Stimulated activated CD8-positive, alpha-beta memory T cell treated with anti-CD3 and anti-CD28 coated beads, Interleukin-15, amount 100 ng/mL, for 1 hour (primary cell): Measurements from ENCODE around the gene GMPPB.
"Not testable (repeated sequence)": the region's sequence is repeated elsewhere in the genome, so short reads cannot be mapped to it uniquely, and the experiment has no call there.

Experiments
- DNase-seq: peaks from one replicate; pipeline ENCODE4 v3.0.0-alpha.2; 2020; ENCODE audit warnings: low read depth

The GMPPB gene

DNA sequence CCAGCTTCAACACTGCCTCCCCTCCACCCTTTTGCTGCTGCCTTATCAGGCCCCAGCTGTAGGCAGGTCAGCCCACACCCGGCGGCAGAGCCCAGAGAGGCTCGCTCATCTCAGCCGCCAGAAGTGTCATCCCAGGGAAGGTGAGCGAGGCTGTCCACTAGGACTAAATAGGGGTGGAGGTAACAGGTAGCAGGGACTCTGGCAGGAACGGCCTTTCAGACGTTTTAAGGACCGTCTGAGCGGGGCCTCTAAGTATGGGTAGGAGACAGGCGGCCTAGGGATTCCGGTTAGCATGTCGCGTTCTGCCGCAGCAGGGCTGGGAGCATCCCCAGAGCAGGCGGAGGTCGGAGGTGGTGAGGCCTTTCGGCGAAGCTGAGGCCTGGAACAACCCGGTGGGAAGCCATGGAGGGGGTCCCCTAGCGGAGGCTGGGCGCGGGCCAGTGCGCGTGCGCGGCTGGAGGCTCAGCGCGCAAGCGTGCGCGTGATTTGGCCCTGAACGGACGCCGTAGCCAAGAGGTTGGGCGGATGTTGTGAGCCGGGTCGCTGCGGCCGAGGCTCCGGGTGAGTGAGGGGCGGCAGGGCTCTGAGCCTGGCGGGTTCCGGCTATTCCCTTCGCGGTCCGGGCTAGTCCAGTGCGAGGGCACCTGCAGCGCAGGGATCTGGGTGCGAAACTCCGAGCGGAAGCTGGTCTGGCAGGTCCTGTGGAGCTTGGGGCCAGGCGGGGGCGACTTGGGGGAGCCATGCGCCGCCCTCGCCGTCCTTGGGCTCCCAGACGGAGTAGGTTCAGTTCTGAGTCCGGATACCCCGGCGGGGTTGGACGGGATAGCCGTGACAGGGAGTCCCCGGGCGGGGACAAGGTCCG lies 34.5 kb downstream of the GMPPB start, which contains the start of the genes MST1 and RNF123:
TSS of gene MST1 (minus strand) at position 429 of the 862 bp plus-strand sequence. CDS start 783 bp downstream, outside the sequence.
TSS of gene RNF123 (plus strand) at position 512 of the 862 bp plus-strand sequence. CDS start 1,609 bp downstream, outside the sequence.
- peak; percentile 83 for DNase-seq

DNA sequence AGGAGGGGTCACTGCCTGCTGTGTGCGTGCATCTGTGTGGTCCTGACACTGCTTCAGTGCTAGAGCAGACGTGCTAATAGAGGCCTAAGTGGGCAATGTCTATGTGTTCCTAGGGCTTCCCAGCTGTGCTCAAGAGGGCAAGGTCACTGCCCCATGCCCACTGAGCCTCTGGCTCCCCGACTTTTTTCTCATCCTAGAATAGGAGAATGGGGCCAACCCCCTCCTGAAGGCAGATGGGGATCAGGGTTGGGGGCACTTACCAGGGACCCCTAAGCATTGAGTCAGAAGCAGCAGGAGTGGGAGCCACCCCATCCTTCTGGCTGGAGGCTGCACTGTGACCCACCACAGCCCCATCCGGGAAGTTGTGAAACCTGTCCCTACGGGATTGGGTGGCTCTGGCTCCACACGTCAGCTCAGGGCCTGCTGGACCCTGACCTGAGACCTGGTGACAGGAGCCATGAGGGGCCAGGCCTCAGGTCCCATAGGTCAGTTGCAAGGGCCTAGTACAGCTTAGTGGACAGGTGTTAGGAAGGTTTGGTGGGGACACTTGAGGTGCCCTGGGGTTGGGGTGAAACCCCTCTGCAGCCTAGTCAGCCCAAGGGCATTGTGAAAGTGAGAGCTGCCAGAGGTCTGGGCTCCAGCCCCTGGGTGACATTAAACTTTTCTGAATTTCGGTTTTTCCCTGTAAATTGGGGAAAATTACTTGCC lies 35.3 kb downstream of the GMPPB start:
- not testable (repeated sequence) for DNase-seq

DNA sequence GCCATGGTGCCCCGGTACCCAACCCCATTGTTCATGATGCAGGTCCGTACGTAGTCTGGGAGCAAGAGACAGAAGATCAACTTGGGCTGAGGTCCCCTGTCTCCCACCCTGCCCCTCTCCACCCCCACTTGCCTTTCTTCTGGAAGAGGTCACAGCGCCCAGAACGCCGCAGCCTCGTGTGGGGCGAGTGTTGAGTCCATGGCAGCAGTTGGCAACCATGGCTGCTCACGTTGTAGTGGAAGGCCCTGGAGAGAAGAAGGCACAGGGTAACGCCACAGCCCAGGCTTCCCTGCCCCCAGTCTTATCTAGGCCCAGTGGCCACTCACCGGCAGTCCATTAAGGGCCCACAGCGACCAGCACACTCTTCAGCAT lies 36.3 kb downstream of the GMPPB start:
- DNase-seq, result not testable (repeated sequence)

DNA sequence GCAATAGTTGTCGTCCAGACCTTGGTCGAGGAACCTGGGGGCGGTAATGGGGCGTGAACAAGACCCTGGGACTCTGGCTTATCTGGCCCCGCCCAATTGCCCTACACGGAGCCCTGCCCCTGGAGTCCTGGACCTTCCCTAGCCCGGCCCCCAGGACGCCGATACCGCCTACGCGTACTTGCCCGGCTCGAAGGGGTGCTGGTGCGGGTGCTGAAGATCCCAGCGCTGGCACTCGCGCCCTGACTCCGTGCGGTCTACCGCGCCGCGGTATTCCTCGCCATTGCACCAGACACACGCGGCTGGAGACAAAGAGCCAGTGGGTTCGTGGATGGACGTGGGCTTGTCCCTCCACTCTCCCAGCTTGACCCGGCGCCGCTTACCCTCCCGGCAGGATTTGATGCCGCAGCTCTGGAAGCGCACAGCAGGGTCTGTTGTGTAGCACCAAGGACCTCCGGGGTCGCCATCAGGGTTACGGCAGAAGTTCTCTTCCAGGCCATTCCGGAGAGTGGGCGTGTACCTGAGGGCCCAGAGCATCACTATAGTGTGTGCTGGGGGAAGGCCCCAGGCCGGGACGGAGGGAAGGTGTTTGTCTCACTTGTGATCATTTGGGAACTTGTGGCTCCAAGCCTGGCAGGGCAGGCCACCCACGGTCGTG lies 36.9 kb downstream of the GMPPB start:
- not testable (repeated sequence) for DNase-seq

DNA sequence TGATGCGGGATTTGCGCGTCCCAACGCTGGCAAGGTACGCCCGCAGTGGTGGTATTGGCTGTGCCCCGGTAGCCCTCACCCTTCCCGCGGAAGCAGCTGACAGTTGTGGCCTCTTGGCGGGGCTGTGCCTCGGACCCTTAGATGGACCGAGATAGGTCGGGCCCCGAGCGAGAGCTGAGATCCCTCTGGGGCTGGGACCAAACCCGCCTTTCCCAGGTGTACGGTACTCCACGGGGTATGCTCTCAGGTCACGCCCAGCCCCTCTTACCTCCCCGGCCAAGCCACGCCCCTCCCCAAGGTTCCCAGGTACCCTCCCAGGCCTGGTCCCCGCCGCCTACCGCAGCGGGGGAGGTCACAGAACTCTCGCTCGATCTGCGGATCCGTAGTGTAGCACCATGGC lies 37.4 kb downstream of the GMPPB start:
- DNase-seq, result not testable (repeated sequence)

DNA sequence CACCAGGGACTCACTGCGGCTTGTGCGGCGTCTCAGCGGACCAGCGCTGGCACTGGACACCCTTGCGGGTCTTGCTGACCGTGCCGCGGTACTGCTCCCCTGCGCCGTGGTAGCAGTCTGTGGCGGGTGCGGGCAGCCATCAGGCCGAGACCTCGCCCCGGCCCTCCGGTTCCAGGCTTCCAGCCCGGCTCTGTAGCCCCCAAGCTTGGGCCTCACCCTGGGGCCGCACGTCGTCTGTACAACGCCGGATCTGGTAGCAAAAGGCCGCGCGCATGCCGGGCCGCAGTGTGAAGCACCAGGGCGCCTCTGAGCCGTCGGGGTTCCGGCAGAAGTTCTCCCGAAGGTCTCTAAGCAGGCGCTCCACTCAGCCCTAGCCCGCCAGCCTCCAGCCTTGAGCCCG lies 37.9 kb downstream of the GMPPB start:
- not testable (repeated sequence) for DNase-seq

DNA sequence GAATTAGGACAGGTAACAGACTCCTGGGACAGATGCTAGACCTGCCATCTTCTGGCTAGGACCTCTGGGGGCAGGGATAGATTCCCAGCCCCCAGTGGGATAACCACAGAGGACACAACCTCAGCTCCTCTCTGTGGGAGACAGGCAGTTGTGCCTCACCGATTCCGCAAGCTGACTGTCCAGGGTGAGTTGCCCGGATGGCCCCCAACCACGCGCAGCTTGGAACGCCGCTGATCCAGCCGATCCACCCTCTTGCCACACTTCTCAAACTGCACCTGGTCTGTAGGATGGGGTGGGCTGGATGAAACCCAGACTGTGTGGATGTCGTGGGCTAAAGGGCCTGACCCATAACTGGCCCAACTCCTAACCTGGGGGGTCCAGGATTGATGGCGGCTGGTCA lies 38.6 kb downstream of the GMPPB start:
- not testable (repeated sequence) for DNase-seq

DNA sequence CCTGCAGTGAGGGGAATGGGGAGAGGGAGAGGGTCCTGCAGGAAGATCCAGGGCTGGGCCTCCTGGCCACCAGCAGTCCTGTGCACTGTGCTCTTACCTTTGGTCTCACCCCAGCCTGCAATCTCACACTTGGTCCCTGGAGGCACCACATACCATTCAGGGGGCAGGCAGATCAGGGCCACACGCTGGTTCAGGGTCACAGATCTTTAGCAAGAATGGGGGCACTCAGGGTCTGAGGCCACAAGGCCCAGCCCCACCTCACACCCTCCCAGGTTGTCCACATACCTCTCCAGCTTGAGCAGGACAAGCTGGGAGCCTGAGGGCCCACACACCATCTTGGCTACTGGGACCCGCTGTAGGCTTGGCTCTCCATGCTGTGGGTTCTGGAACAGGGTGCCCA lies 39.3 kb downstream of the GMPPB start:
- not testable (repeated sequence) for DNase-seq

DNA sequence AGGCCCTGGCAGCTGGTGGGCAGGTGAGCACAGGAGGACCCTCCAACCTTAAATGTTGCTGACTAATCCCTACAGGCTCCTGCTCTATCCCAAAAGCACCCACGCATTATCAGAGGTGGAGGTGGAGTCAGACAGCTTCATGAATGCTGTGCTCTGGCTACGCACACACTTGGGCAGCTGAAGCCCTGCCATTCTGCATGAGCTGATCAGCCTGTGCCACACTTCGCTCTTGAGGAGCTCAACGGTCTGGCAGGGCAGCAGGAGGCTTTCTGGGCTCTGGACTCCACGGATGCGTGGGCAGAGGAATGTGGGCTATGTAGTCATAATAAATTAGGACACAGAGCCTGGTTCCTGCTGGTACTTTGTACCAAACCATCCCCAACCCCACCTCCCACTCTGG lies 40.6 kb downstream of the GMPPB start:
- DNase-seq, result no peak

DNA sequence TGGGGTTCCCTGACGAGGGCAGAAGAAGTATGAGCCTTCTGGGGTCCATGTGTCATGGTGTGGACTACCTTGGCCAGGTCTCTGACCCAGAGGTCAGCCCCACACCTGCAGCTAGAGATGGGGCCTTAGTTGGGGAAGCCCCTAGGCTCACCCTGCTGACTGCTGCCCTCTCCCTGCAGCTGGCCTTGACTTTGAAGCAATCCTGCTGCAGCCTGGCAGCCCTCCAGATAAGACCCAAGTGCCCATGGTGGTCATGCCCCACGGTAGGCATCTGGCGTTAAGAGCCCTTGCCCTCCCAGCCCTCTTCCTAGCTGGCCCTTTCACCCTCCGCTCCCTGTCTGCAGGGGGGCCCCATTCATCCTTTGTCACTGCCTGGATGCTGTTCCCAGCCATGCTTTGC lies 42.2 kb downstream of the GMPPB start:
- no peak for DNase-seq

DNA sequence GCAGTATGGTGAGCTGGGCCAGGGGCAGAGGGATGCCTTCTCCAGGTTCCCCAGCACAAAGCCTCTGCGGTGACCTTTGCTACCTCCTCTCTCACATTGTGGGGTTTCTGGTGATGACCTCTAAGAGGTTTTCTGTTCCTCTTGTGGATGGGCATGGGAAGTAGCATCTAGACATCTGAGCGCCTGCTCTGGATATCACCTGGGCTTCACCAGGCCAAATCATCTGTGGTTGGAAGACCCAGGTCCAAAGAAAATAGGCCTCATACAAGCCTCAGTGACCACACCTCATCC lies 42.6 kb downstream of the GMPPB start:
- no peak for DNase-seq

DNA sequence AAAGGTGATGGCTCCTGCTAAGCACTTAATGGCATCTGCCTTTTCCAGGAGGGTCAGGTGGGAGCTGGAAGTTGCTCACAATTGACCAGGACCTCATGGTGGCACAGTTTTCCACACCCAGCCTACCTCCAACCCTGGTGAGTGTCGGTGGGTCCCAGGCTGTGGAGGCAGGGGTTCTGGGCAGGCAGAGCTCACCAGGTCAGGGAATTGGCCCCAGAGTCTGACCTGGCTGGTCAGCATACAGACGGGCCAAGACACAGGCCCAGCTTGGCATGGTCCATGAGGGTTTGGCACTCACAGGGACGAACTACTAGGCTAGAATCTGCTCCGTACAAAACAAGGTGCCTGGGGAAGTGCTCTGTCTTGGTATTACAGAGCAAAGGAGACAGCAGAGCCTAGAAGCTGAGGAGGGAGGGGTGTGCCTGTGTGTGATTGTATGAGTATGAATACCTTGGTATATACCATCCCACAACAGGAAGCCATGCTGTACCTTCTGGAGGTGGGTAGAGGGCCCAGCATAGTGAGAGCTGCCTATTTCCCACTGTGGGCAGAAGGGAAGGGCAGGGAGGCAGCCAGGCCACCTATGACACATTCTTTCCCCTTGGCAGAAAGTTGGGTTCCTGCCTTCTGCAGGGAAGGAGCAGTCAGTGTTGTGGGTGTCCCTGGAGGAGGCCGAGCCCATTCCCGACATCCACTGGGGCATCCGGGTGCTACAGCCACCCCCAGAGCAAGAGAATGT lies 43.1 kb downstream of the GMPPB start:
- DNase-seq, result no peak

DNA sequence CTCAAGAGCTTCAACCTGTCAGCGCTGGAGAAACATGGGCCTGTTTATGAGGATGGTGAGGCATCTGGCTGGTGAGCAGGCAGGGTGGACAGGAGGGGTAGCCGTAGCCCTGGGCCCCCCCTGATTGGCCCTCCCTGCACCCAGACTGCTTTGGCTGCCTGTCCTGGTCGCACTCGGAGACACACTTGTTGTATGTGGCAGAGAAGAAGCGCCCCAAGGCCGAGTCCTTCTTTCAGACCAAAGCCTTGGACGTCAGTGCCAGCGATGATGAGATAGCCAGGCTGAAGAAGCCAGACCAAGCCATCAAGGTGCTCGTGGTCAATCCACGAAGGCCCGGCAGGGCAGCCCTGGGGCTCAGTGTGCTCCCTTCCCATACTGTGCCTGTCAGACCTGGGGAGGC lies 47.8 kb downstream of the GMPPB start:
- DNase-seq, result no peak

DNA sequence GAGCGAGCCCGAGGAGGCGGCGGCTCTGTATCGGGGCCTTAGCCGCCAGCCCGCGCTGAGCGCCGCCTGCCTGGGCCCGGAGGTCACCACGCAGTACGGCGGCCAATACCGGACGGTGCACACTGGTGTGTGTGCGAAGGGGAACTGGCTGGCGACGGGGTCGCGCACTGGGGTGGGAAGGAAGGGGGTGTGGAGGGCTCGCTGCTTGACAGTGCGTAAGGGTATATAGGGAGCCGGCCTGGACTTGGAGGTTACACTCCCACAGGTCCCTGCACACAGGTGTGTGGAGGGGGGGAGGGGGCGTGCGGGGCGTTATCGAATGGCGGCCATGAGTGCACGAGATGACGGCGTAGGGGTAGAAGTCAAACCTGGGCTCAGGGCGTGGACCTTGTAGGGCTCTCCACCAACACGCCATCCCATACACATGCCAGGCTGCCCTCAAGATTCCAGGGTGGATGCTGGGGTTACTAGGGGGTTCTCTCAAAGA lies 49.2 kb downstream of the GMPPB start:
- DNase-seq, result no peak

DNA sequence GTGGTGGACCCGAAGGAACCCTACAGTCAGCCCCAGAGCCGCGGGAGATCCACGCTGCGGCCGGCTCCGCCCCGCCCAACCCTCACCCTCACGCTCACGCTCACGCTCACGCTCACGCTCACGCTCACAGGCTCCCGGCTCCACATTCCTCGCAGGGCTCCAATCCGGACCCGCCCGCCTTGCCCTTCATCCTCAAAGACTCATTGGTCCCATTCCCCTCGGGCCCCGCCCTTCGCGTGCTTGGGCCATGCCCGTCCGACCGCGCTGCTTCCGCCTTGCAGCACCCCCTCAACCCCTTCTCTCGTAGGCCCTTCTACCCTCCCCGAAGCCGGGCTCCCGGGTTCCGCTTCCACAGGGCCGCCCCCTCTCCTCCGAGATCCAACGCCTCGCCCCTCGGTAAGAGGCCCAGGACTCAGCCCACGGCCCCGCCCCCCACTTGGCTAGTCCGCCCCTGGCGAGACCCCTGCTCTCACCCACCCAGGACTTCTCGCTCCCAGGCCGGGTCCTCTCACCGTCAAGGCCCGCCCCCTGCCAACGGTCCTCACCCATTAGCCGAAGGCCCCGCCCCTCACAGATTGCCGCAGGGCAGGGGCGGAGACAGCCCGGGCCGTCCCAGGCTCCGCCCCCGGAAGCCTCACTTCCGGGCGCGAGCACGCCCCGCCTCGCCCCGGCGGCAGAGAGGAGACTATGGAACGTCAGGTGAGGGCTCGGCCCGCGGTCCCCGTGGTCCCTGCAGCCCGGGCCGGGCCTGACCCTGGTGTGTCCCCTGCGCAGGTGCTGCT lies 49.8 kb downstream of the GMPPB start, which contains the start of gene APEH:
TSS of gene APEH (plus strand) at position 637 of the 782 bp plus-strand sequence. CDS start at position 688, 51 bp downstream.
- DNase-seq, result peak; percentile 92

DNA sequence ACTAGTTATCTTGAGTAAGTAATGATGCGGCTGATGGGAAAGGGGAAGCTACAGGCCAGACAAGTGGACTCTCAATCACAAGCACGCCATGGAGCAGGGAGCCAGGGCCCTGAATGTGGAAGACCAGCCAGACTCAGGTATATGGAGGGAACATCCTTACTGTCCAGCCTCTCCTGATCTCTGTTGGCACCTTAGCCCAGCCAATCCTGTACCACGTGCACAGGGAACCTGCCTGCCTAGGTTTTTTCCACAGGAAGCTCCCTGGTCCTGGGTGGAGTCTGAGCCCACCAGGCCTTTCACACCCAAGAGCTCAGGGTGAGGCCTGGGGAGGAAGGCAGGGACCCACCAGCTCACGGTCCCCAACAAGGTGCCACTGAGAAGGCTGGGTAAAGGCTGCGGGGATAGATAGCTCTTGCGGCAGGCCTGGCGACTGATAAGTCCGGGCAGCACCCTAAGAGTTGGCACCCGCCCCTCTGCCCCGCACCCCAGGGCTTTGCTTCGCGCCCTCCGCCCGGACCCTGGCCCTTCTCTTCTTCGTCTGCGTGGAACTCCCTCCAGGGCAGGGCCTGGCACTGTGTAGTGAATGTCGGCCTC lies 50.5 kb downstream of the GMPPB start:
- no peak for DNase-seq

DNA sequence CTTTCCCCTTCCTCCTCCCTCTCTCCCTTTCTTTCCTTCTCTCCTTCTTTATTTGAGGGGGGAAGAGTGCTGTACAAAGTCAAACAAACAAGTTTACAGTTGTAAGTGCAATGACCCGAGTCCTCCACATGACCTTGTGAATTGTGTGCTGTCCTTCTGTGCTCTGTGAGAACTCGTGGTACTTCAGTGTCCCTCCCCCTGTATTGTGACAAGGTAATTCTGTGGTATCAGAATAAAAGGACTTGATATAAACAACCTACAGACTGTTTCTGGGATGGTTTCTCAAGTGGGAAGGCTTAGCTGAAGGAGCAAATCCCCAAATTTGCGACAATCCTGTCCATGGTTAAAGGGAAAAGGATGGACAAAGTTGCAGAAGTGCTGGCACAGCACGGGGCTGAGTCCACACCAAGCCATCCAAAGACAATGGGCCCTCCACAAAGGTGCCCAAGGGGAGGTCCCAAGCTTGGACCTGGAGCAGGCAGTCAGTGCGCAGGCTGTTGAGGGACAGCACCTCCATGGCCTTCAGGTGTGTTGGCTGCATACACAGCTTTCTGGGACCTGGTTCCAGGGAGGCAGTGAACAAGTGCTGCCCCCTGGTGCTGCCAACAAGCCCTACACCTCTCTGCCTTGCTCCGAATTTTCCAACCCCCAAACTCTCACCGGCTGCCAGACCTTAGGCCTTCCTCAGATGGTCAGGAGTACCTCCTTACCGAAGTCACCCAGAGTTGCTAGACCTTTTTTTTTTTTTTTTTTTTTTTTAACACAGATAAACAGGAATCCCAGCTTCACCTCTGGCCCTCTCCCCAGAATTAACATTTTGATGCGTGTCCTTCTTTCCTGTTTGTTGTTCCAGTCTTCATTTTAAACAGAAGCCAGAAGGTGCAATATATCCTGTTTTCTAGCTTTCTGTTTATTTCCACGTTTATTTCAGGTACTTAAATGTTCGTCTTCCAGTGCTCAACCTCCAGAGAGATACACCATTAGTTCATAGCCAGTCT lies 52.2 kb downstream of the GMPPB start:
- peak; percentile 57 for DNase-seq

DNA sequence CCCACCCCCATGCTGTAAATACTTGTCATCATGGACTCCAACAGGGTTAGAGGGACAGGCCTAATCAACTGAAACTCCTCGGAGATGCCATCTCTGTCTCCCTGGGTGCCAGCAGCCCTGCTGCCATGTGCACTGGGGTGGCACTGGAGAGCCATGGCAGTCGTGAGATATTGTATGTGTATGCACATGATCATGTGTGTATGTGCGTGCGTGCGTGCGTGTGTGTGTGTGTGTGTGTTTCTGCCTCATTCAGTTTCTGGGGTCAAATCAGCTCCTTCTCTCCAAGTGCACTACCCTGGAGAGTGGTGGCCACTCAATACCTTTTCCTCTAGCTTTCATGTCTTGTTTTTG lies 52.8 kb downstream of the GMPPB start:
- no peak for DNase-seq
